ENCODE measurements around the gene CSAD. TPM values are rescaled to one million over a fixed set of nuclear protein-coding genes. Genes with fewer than 3 reads are reported as not detected.
"Not testable (repeated sequence)": the region's sequence is repeated elsewhere in the genome, so short reads cannot be mapped to it uniquely, and the experiment has no call there.

CSAD gene
- total RNA-seq, 1 experiment from 2014 or later, result 33.1 TPM

GRCh38 chr12:53170215-53170614, 10.5 kb downstream of the CSAD start:
- CTCF ChIA-PET, result no interaction called here
- BruUV-seq (replicated peaks), result no TSS peak
- Histone ChIP-seq H3F3A (ENCODE audit: insufficient read depth, low read depth) (peaks cover 7% of the 10 kb centered on the region; the same call in 1 of the 2 replicates), H3K4me2 (no peak overlapping the region), H3K9me3 (ENCODE audit: insufficient read depth, low read depth) (no peaks in the 10 kb centered on the region), H3K4me1 (replicated peaks; ENCODE audit: insufficient read depth) (peaks cover 15% of the 10 kb centered on the region), H3K79me2 (ENCODE audit: low read depth) (no peaks in the 10 kb centered on the region), H3K27me3 (ENCODE audit: insufficient read depth, low read depth) (no peaks in the 10 kb centered on the region), H3K9me2 (ENCODE audit: insufficient read depth) (no peaks in the 10 kb centered on the region), H2AFZ (no peak overlapping the region), H3K36me3 (ENCODE audit: low read depth) (no peaks in the 10 kb centered on the region), H3K27ac (no peak overlapping the region), H4K20me1 (ENCODE audit: insufficient read depth) (no peaks in the 10 kb centered on the region), H3K4me3 (no peak overlapping the region)
- TF ChIP-seq CTCF (conservative IDR thresholded peaks at IDR 0.05) (no peak), EZH2 (IDR thresholded peaks at IDR 0.05; ENCODE audit: low read depth) (no peak)
- DNase-seq, result no peak
- POLR2A ChIA-PET (ENCODE audit: unreplicated experiment), result no interaction called here
- intact Hi-C loops (cut with micrococcal nuclease; ENCODE audit: unreplicated experiment), result loop anchor here (10.0 kb wide), 1 partner anchor 105 kb away; no protein-coding TSS in a partner anchor

GRCh38 chr12:53169644-53170043, 11.1 kb downstream of the CSAD start:
- TF ChIP-seq CTCF (conservative IDR thresholded peaks at IDR 0.05), result no peak
- TF ChIP-seq EZH2 (IDR thresholded peaks at IDR 0.05; ENCODE audit: low read depth), result no peak
- no peak overlapping the region for H3K27ac ChIP-seq
- DNase-seq, result no peak
- H3K4me3 ChIP-seq, result no peak overlapping the region
- ChIA-PET CTCF (no interaction called here), POLR2A (ENCODE audit: unreplicated experiment) (no interaction called here)
- H4K20me1 ChIP-seq (ENCODE audit: insufficient read depth), result no peaks in the 10 kb centered on the region
- no peaks in the 10 kb centered on the region for H3K36me3 ChIP-seq (ENCODE audit: low read depth)
- H3K79me2 ChIP-seq (ENCODE audit: low read depth), result no peaks in the 10 kb centered on the region
- no peak overlapping the region for H2AFZ ChIP-seq
- no peak overlapping the region for H3K4me2 ChIP-seq
- BruUV-seq (replicated peaks), result no TSS peak
- H3K27me3 ChIP-seq (ENCODE audit: insufficient read depth, low read depth), result no peaks in the 10 kb centered on the region
- H3K9me2 ChIP-seq (ENCODE audit: insufficient read depth), result no peaks in the 10 kb centered on the region; the same call in 1 of the 2 replicates
- H3K4me1 ChIP-seq (replicated peaks; ENCODE audit: insufficient read depth), result peaks cover 9% of the 10 kb centered on the region
- 0 out of 2 replicates have a peak, but pooled peaks cover under 1% of the 10 kb centered on the region for H3F3A ChIP-seq (ENCODE audit: insufficient read depth, low read depth)
- no peaks in the 10 kb centered on the region for H3K9me3 ChIP-seq (ENCODE audit: insufficient read depth, low read depth)
- intact Hi-C loops (cut with micrococcal nuclease; ENCODE audit: unreplicated experiment), result loop anchor here (10.0 kb wide), 1 partner anchor 105 kb away; no protein-coding TSS in a partner anchor

- CTCF ChIA-PET, result no interaction called here
- H3K79me2 ChIP-seq (ENCODE audit: low read depth), result no peaks in the 10 kb centered on the region
- no peak overlapping the region for H2AFZ ChIP-seq
- peak in 1 of 2 experiments; percentile 48 for DNase-seq
- H3K4me1 ChIP-seq (replicated peaks; ENCODE audit: insufficient read depth), result 0 out of 2 replicates have a peak, but pooled peaks cover 7% of the 10 kb centered on the region
- no peak overlapping the region for H3K4me3 ChIP-seq
- H3K27ac ChIP-seq, result no peak overlapping the region
- H3F3A ChIP-seq (ENCODE audit: insufficient read depth, low read depth), result no peaks in the 10 kb centered on the region
- POLR2A ChIA-PET (ENCODE audit: unreplicated experiment), result no interaction called here
- TF ChIP-seq EZH2 (IDR thresholded peaks at IDR 0.05; ENCODE audit: low read depth), result no peak
- no peaks in the 10 kb centered on the region; the same call in 1 of the 2 replicates for H3K9me2 ChIP-seq (ENCODE audit: insufficient read depth)
- intact Hi-C loops (cut with micrococcal nuclease; ENCODE audit: unreplicated experiment), result no loop called here
- no peaks in the 10 kb centered on the region for H4K20me1 ChIP-seq (ENCODE audit: insufficient read depth)
- no TSS peak for BruUV-seq (replicated peaks)
- no peak overlapping the region for H3K4me2 ChIP-seq
- H3K9me3 ChIP-seq (ENCODE audit: insufficient read depth, low read depth), result no peaks in the 10 kb centered on the region
- H3K36me3 ChIP-seq (ENCODE audit: low read depth), result no peaks in the 10 kb centered on the region
- no peaks in the 10 kb centered on the region for H3K27me3 ChIP-seq (ENCODE audit: insufficient read depth, low read depth)
These were observed 13.9 kb downstream of the CSAD start for GRCh38 chr12:53166837-53167236.

GRCh38 chr12:53163008-53163407, 17.7 kb downstream of the CSAD start:
- H3K4me2 ChIP-seq; H3K9me2 ChIP-seq (ENCODE audit: insufficient read depth); H3K4me3 ChIP-seq; H3K9me3 ChIP-seq (ENCODE audit: insufficient read depth, low read depth); H2AFZ ChIP-seq; H3F3A ChIP-seq (ENCODE audit: insufficient read depth, low read depth); DNase-seq; H3K36me3 ChIP-seq (ENCODE audit: low read depth); H3K4me1 ChIP-seq (replicated peaks; ENCODE audit: insufficient read depth); intact Hi-C loops (cut with micrococcal nuclease; ENCODE audit: unreplicated experiment); H3K79me2 ChIP-seq (ENCODE audit: low read depth); H3K27ac ChIP-seq; CTCF ChIA-PET; H4K20me1 ChIP-seq (ENCODE audit: insufficient read depth); BruUV-seq (replicated peaks); H3K27me3 ChIP-seq (ENCODE audit: insufficient read depth, low read depth): not testable (repeated sequence)
- POLR2A ChIA-PET (ENCODE audit: unreplicated experiment), result interaction anchor here (0.5 kb wide), 1 partner anchor 501 kb away, joined by 3 read pairs; no protein-coding TSS in a partner anchor
